Osteoblast (primary cell): ENCODE data around the gene PWP1. TPM values are rescaled to one million over a fixed set of nuclear protein-coding genes. Genes with fewer than 3 reads are reported as not detected.

Source experiments
- DNase-seq: peaks from one replicate; pipeline ENCODE4 v3.0.0; 2011; ENCODE audit warnings: low spot score, mixed read lengths; ENCODE audit not compliant: insufficient read length; ENCODE audit errors: missing footprints
- H2AFZ ChIP-seq: 2 replicates; pipeline ENCODE4 v1.6.0; 2011; ENCODE audit warnings: mild to moderate bottlenecking, low read length
- H3K27ac ChIP-seq: 2 replicates; pipeline ENCODE4 v1.5.1; 2011; ENCODE audit warnings: mild to moderate bottlenecking, low read depth, low read length, moderate library complexity
- H3K27me3 ChIP-seq: 2 replicates; pipeline ENCODE4 v1.6.0; 2012; ENCODE audit warnings: mild to moderate bottlenecking, control low read depth, inconsistent platforms, low read length, moderate library complexity; ENCODE audit not compliant: insufficient read depth
- H3K36me3 ChIP-seq: 2 replicates; pipeline ENCODE4 v1.5.1; 2011; ENCODE audit warnings: mild to moderate bottlenecking, low read length, control low read depth, moderate library complexity; ENCODE audit not compliant: insufficient read depth
- H3K4me1 ChIP-seq: 2 replicates; pipeline ENCODE4 v1.5.1; 2011; ENCODE audit warnings: mild to moderate bottlenecking, low read length, control low read depth, moderate library complexity; ENCODE audit not compliant: insufficient read depth
- H3K4me2 ChIP-seq: 2 replicates; pipeline ENCODE4 v1.6.0; 2011; ENCODE audit warnings: mild to moderate bottlenecking, low read length; ENCODE audit not compliant: insufficient read depth
- H3K4me3 ChIP-seq: fragments of 200-600 bp; sonication (generic); 3 replicates; pipeline ENCODE4 v1.5.1; 2012; ENCODE audit warnings: mild to moderate bottlenecking, low read length, inconsistent platforms; ENCODE audit not compliant: insufficient read depth
- H3K79me2 ChIP-seq: 2 replicates; pipeline ENCODE4 v1.6.0; 2012; ENCODE audit warnings: mild to moderate bottlenecking, low read length, control low read depth, inconsistent platforms; ENCODE audit not compliant: insufficient read depth
- H3K9me3 ChIP-seq: 2 replicates; pipeline ENCODE4 v1.5.1; 2011; ENCODE audit warnings: low read depth, low read length, control low read depth
- H4K20me1 ChIP-seq: 2 replicates; pipeline ENCODE4 v1.6.0; 2012; ENCODE audit warnings: mild to moderate bottlenecking, low read length, control low read depth; ENCODE audit not compliant: insufficient read depth
- total RNA-seq: library from RNA; depleted of rRNA; stranded (reverse); fragments of >200 nt; gene quantifications from 2 replicates; pipeline ENCODE4 v1.2.3, GENCODE V29; 2012
- TF ChIP-seq, protein P1 (sequence below): IDR thresholded peaks from 2 replicates; pipeline ENCODE4 v1.5.1; 2011; ENCODE audit warnings: mild to moderate bottlenecking, low read depth, low read length, moderate library complexity; ENCODE audit errors: extremely low read depth

Gene PWP1
- total RNA-seq, 1 donor, result 72.0 TPM

- no peak overlapping the region for H3K4me2 ChIP-seq
- H3K79me2 ChIP-seq, result no peaks in the 10 kb centered on the region
- H3K36me3 ChIP-seq, result no peaks in the 10 kb centered on the region
- no peaks in the 10 kb centered on the region for H4K20me1 ChIP-seq
- no peak overlapping the region for H3K4me3 ChIP-seq
- H3K27me3 ChIP-seq, result no peaks in the 10 kb centered on the region
- no peaks in the 10 kb centered on the region for H3K4me1 ChIP-seq
- no peaks in the 10 kb centered on the region for H3K9me3 ChIP-seq
- H3K27ac ChIP-seq, result no peak overlapping the region
- H2AFZ ChIP-seq, result no peak overlapping the region
- TF ChIP-seq, protein P1, sequence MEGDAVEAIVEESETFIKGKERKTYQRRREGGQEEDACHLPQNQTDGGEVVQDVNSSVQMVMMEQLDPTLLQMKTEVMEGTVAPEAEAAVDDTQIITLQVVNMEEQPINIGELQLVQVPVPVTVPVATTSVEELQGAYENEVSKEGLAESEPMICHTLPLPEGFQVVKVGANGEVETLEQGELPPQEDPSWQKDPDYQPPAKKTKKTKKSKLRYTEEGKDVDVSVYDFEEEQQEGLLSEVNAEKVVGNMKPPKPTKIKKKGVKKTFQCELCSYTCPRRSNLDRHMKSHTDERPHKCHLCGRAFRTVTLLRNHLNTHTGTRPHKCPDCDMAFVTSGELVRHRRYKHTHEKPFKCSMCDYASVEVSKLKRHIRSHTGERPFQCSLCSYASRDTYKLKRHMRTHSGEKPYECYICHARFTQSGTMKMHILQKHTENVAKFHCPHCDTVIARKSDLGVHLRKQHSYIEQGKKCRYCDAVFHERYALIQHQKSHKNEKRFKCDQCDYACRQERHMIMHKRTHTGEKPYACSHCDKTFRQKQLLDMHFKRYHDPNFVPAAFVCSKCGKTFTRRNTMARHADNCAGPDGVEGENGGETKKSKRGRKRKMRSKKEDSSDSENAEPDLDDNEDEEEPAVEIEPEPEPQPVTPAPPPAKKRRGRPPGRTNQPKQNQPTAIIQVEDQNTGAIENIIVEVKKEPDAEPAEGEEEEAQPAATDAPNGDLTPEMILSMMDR, result no peak
- DNase-seq, result no peak
Observed at GRCh38 chr12:107661830-107662229, 23.8 kb upstream of the PWP1 start.

DNA sequence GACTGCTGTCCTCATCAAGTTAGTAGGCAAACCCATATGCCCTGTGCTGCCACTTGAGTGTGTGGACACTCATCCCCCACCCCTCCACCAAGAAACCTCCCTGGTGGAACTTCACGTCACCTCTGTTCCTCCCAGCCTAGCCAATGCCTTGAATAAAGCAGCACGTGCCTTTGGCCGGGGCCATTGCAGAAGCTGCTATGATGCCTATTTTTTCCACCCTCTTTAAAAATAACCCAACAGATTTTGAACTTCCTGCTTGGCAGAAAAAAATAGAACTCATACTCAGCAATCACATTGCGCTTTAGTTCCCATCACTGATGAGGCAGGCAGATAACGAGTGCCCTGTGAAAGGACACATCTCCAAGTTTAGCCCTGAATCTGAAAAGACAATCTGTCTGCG is 23.1 kb upstream of the PWP1 start:
- DNase-seq, result no peak
- Histone ChIP-seq H3K4me3 (no peak overlapping the region), H3K9me3 (no peaks in the 10 kb centered on the region), H3K36me3 (no peaks in the 10 kb centered on the region), H4K20me1 (no peaks in the 10 kb centered on the region), H3K4me2 (no peak overlapping the region), H3K27ac (no peak overlapping the region), H3K27me3 (peaks cover 1% of the 10 kb centered on the region), H3K79me2 (no peaks in the 10 kb centered on the region), H3K4me1 (no peaks in the 10 kb centered on the region), H2AFZ (no peak overlapping the region)
- TF ChIP-seq, protein P1, result no peak

GRCh38 chr12:107663277-107663676 is 22.3 kb upstream of the PWP1 start:
- no peaks in the 10 kb centered on the region for H3K36me3 ChIP-seq

GRCh38 chr12:107666009-107666408 is 19.6 kb upstream of the PWP1 start:
- H3K4me1 ChIP-seq, result no peaks in the 10 kb centered on the region
- TF ChIP-seq, protein P1, result no peak
- no peaks in the 10 kb centered on the region for H3K9me3 ChIP-seq
- no peak overlapping the region for H3K27ac ChIP-seq
- H3K36me3 ChIP-seq, result no peaks in the 10 kb centered on the region
- H3K4me3 ChIP-seq, result no peak overlapping the region
- no peak for DNase-seq
- no peak overlapping the region for H3K4me2 ChIP-seq
- H4K20me1 ChIP-seq, result no peaks in the 10 kb centered on the region
- no peak overlapping the region for H2AFZ ChIP-seq
- no peaks in the 10 kb centered on the region for H3K79me2 ChIP-seq
- H3K27me3 ChIP-seq, result peaks cover 14% of the 10 kb centered on the region

More at GRCh38 chr12:107663277-107663676, 22.3 kb upstream of the PWP1 start:
- H2AFZ ChIP-seq, result no peak overlapping the region
- no peaks in the 10 kb centered on the region for H3K79me2 ChIP-seq
- no peaks in the 10 kb centered on the region for H3K4me1 ChIP-seq
- H3K27ac ChIP-seq, result no peak overlapping the region
- no peak for DNase-seq
- H3K9me3 ChIP-seq, result no peaks in the 10 kb centered on the region
- TF ChIP-seq, protein P1, result no peak
- H3K4me2 ChIP-seq, result no peak overlapping the region
- peaks cover 7% of the 10 kb centered on the region for H3K27me3 ChIP-seq
- no peak overlapping the region for H3K4me3 ChIP-seq
- no peaks in the 10 kb centered on the region for H4K20me1 ChIP-seq
